ENCODE data around the gene GAREM1. TPM values are rescaled to one million over a fixed set of nuclear protein-coding genes. Genes with fewer than 3 reads are reported as not detected.

Gene GAREM1
- total RNA-seq, 1 donor from 2014 or later, result 1.7 TPM

- no peak for DNase-seq (ENCODE audit: extremely low spot score, unreplicated experiment)
- Mint-ChIP-seq H3K27ac (ENCODE audit: unreplicated experiment) (no peak overlapping the region), H3K4me3 (ENCODE audit: unreplicated experiment) (no peak overlapping the region), H3K27me3 (ENCODE audit: unreplicated experiment) (no peaks in the 10 kb centered on the region), H3K9me3 (ENCODE audit: unreplicated experiment) (no peaks in the 10 kb centered on the region), H3K36me3 (ENCODE audit: unreplicated experiment) (peaks cover 2% of the 10 kb centered on the region), H3K4me1 (ENCODE audit: unreplicated experiment) (peaks cover 18% of the 10 kb centered on the region)
- no peak for TF ChIP-seq CTCF (IDR thresholded peaks at IDR 0.05)
Observed at GRCh38 chr18:32381761-32382160, 88.9 kb downstream of the GAREM1 start.

- Mint-ChIP-seq H3K27ac (ENCODE audit: unreplicated experiment) (no peak overlapping the region), H3K36me3 (ENCODE audit: unreplicated experiment) (peaks cover 2% of the 10 kb centered on the region), H3K4me1 (ENCODE audit: unreplicated experiment) (peaks cover 18% of the 10 kb centered on the region), H3K27me3 (ENCODE audit: unreplicated experiment) (no peaks in the 10 kb centered on the region), H3K9me3 (ENCODE audit: unreplicated experiment) (no peaks in the 10 kb centered on the region), H3K4me3 (ENCODE audit: unreplicated experiment) (no peak overlapping the region)
- no peak for TF ChIP-seq CTCF (IDR thresholded peaks at IDR 0.05)
- DNase-seq (ENCODE audit: extremely low spot score, unreplicated experiment), result no peak
Observed at GRCh38 chr18:32380559-32380958, 90.1 kb downstream of the GAREM1 start.

GRCh38 chr18:32379891-32380290 is 90.8 kb downstream of the GAREM1 start:
- Mint-ChIP-seq H3K9me3 (ENCODE audit: unreplicated experiment) (no peaks in the 10 kb centered on the region), H3K27me3 (ENCODE audit: unreplicated experiment) (no peaks in the 10 kb centered on the region), H3K36me3 (ENCODE audit: unreplicated experiment) (peaks cover 2% of the 10 kb centered on the region), H3K4me3 (ENCODE audit: unreplicated experiment) (no peak overlapping the region), H3K27ac (ENCODE audit: unreplicated experiment) (no peak overlapping the region), H3K4me1 (ENCODE audit: unreplicated experiment) (peaks cover 18% of the 10 kb centered on the region)
- no peak for TF ChIP-seq CTCF (IDR thresholded peaks at IDR 0.05)
- no peak for DNase-seq (ENCODE audit: extremely low spot score, unreplicated experiment)

- no peak overlapping the region for H3K27ac Mint-ChIP-seq (ENCODE audit: unreplicated experiment)
Observed at GRCh38 chr18:32378705-32379104, 92.0 kb downstream of the GAREM1 start.

GRCh38 chr18:32373995-32374394 is 96.7 kb downstream of the GAREM1 start:
- no peak for DNase-seq (ENCODE audit: extremely low spot score, unreplicated experiment)
- no peak for TF ChIP-seq CTCF (IDR thresholded peaks at IDR 0.05)
- H3K4me1 Mint-ChIP-seq (ENCODE audit: unreplicated experiment), result peaks cover 6% of the 10 kb centered on the region
- no peaks in the 10 kb centered on the region for H3K27me3 Mint-ChIP-seq (ENCODE audit: unreplicated experiment)
- no peak overlapping the region for H3K27ac Mint-ChIP-seq (ENCODE audit: unreplicated experiment)
- H3K9me3 Mint-ChIP-seq (ENCODE audit: unreplicated experiment), result no peaks in the 10 kb centered on the region
- no peak overlapping the region for H3K4me3 Mint-ChIP-seq (ENCODE audit: unreplicated experiment)
- H3K36me3 Mint-ChIP-seq (ENCODE audit: unreplicated experiment), result no peaks in the 10 kb centered on the region

More at GRCh38 chr18:32378705-32379104, 92.0 kb downstream of the GAREM1 start:
- peaks cover 20% of the 10 kb centered on the region for H3K4me1 Mint-ChIP-seq (ENCODE audit: unreplicated experiment)
- no peak for DNase-seq (ENCODE audit: extremely low spot score, unreplicated experiment)
- no peak for TF ChIP-seq CTCF (IDR thresholded peaks at IDR 0.05)
- no peaks in the 10 kb centered on the region for H3K9me3 Mint-ChIP-seq (ENCODE audit: unreplicated experiment)
- H3K27me3 Mint-ChIP-seq (ENCODE audit: unreplicated experiment), result no peaks in the 10 kb centered on the region
- no peak overlapping the region for H3K4me3 Mint-ChIP-seq (ENCODE audit: unreplicated experiment)
- H3K36me3 Mint-ChIP-seq (ENCODE audit: unreplicated experiment), result peaks cover 2% of the 10 kb centered on the region
